ENCODE measurements around the gene RAPGEF2.

RAPGEF2 gene

DNA sequence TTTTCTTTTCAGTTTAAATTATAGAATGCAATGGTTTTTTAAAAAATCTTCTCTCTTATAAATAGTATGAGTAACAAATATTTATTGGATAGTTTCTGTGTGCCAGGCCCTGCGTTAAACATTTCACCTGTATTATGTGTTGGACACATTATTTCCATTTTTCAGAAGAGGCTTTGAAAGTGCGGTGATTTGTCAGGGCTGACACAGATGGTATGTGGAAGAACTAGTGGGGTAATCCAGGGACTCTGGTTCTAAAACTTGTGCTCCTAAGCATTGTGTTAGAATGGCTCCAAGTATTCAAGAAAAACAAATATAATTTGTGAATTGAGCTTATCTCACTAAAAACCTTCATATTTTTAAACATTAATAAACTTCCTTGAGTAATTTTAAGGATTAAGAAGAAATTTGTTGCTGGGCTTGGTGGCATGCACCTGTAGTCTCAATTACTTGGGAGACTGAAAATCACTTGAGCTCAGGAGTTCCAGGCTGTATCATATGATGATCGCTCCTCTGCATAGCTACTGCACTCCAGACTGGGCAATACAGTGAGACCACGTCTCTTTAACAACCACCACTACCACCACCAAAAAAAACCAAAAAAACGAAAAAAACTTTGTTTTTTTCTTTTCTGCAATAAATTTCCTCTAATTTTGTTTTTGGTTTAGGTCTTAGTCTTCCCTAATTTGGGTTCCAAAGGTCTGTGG is 40.0 kb downstream of the RAPGEF2 start:
- H3K27ac ChIP-seq, result no peak overlapping the region
- DNase-seq, result no peak

DNA sequence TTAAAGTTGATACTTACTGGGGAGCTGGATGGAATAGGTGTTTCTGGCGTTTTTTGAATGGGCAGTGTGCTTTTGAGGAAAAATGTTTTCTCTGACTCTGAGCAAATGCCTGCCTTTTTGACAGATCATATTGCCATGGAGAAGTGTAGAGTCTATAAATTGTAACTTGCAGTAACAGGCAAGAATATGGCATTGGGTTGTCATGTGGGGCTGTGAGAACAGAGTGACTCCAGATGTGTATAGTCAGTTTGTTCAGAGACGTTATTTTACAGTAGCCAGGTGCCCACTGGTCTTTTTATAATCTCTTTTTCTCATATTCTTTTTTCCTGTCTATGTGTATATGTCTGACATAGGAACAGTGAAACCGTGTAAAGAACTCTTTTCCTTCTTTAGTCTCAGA is 40.8 kb downstream of the RAPGEF2 start:
- H3K9me3 ChIP-seq, result no peaks in the 10 kb centered on the region
- intact Hi-C loops (cut with DNase I; ENCODE audit: low total_unique reads), result no loop called here
- TF ChIP-seq, protein P1, sequence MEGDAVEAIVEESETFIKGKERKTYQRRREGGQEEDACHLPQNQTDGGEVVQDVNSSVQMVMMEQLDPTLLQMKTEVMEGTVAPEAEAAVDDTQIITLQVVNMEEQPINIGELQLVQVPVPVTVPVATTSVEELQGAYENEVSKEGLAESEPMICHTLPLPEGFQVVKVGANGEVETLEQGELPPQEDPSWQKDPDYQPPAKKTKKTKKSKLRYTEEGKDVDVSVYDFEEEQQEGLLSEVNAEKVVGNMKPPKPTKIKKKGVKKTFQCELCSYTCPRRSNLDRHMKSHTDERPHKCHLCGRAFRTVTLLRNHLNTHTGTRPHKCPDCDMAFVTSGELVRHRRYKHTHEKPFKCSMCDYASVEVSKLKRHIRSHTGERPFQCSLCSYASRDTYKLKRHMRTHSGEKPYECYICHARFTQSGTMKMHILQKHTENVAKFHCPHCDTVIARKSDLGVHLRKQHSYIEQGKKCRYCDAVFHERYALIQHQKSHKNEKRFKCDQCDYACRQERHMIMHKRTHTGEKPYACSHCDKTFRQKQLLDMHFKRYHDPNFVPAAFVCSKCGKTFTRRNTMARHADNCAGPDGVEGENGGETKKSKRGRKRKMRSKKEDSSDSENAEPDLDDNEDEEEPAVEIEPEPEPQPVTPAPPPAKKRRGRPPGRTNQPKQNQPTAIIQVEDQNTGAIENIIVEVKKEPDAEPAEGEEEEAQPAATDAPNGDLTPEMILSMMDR (IDR thresholded peaks at IDR 0.05), result no peak
- no peak overlapping the region for H3K27ac ChIP-seq
- H3K4me3 ChIP-seq, result no peak overlapping the region
- no peak for DNase-seq
- peaks cover 0 to 73% (median 9%) of the 10 kb centered on the region in 4 donors for H3K4me1 ChIP-seq
- H3K27me3 ChIP-seq, result no peaks in the 10 kb centered on the region
- H3K36me3 ChIP-seq, result no peaks in the 10 kb centered on the region

More for the DNA sequence above, 40.0 kb downstream of the RAPGEF2 start:
- Histone ChIP-seq H3K36me3 (no peaks in the 10 kb centered on the region), H3K27me3 (no peaks in the 10 kb centered on the region), H3K9me3 (no peaks in the 10 kb centered on the region), H3K4me3 (no peak overlapping the region), H3K4me1 (peaks cover 0 to 70% (median 9%) of the 10 kb centered on the region in 4 donors)
- intact Hi-C loops (cut with DNase I; ENCODE audit: low total_unique reads), result no loop called here
- TF ChIP-seq, protein P1 (IDR thresholded peaks at IDR 0.05), result no peak

DNA sequence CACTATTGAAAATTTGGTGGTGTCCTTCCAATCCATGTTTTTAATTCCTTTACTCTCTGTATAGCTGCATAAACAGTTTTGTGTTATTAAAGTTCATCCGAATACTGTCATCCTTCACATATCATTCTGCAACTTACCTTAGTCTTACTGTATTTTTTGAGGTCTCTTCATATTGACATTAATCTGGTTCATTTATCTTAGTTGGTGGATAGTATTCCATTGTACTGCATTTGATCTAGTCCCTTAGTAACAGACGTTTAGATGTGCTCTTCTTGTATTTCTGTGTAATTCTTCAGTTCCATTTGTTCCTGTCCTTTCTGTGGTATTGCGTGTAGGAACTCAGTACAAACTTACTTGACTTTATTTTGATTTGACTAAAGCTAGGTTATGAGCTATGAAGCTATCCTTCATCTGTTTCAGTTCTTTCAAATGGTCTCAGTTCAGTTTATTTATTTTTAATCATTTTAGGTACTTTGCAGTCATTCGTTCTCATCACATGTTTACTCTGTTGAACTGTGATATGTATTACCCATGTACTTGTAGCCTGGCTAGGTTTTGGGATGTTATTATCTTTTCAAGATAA is 41.3 kb downstream of the RAPGEF2 start:
- DNase-seq, result no peak
- H3K4me1 ChIP-seq, result peaks cover 0 to 73% (median 10%) of the 10 kb centered on the region in 4 donors

DNA sequence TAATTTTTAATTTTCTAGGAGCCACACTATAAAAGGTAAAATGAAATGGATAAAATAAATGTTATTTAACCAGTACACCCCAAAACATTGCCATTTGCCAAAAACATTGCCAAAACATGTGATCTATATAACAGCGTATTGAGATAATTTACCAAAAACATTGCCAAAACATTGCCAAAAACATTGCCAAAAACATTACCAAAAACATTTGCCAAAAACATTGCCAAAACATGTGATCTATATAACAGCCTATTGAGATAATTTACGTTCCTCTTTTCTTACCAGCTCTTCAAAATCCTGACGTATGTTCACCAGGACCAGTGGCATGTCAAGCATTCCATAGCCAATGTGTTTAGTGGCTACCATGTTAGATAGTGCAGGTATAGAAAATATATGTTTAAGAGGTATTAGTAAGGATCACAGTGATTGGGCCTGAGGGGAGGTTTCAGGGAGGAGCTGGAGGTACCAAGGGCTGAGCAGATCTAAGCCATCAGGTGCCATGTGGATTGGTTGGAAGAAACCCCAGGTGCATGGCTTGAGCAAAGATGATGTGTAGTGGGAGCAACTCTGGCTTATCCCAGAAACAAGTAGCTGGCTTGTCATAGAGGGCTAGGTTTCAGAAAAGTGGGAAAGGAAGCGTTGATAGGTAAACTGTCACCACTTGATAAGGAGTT is 42.6 kb downstream of the RAPGEF2 start:
- no peak overlapping the region for H3K27ac ChIP-seq
- no peak for DNase-seq
- no peaks in the 10 kb centered on the region for H3K9me3 ChIP-seq
- H3K4me1 ChIP-seq, result peaks cover 0 to 68% (median 10%) of the 10 kb centered on the region in 4 donors
- no peaks in the 10 kb centered on the region for H3K36me3 ChIP-seq
- intact Hi-C loops (cut with DNase I; ENCODE audit: low total_unique reads), result no loop called here
- H3K4me3 ChIP-seq, result no peak overlapping the region
- TF ChIP-seq, protein P1 (IDR thresholded peaks at IDR 0.05), result no peak
- no peaks in the 10 kb centered on the region for H3K27me3 ChIP-seq

More for the DNA sequence above, 41.3 kb downstream of the RAPGEF2 start:
- Histone ChIP-seq H3K9me3 (no peaks in the 10 kb centered on the region), H3K27me3 (no peaks in the 10 kb centered on the region), H3K27ac (no peak overlapping the region), H3K36me3 (no peaks in the 10 kb centered on the region), H3K4me3 (no peak overlapping the region)
- TF ChIP-seq, protein P1 (IDR thresholded peaks at IDR 0.05), result no peak
- intact Hi-C loops (cut with DNase I; ENCODE audit: low total_unique reads), result no loop called here

- H3K27ac ChIP-seq, result no peak overlapping the region
- H3K36me3 ChIP-seq, result no peaks in the 10 kb centered on the region
- no peak for DNase-seq
- H3K4me1 ChIP-seq, result peaks cover 0 to 67% (median 8%) of the 10 kb centered on the region in 4 donors
- H3K9me3 ChIP-seq, result no peaks in the 10 kb centered on the region
- no peak overlapping the region for H3K4me3 ChIP-seq
- TF ChIP-seq, protein P1 (IDR thresholded peaks at IDR 0.05), result no peak
- intact Hi-C loops (cut with DNase I; ENCODE audit: low total_unique reads), result no loop called here
- H3K27me3 ChIP-seq, result no peaks in the 10 kb centered on the region
Measured at GRCh38 chr4:159145992-159146330, 43.1 kb downstream of the RAPGEF2 start.

Data from tibial artery (tissue), 4 donors.